ENCODE data around the gene ACSF3.

Gene ACSF3

DNA sequence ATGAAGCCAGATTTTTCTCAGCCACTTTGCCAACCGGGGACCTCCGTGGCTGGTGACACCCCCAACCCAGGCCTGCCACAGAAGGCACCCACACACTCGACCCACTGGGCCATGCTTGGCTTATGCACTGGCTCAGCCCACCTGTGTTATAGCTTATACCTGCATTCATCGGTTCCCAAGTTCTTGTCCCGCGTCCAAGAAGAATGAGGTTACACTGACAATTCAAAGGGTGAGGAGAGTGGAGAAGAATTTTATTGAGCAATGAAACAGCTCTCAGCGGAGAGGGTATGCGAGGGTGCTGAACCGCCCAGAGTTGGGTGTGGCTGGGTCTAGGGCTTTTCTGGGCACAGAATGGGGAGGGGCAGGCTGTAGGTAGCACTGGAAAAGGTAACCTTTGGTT is 55.7 kb downstream of the ACSF3 start:
- Histone ChIP-seq H3K4ac (ENCODE audit: low read depth, low read length) (no peak overlapping the region), H4K12ac (ENCODE audit: low read depth, low read length) (no peak overlapping the region), H2BK12ac (ENCODE audit: low read length) (no peak overlapping the region), H3K79me2 (ENCODE audit: control insufficient read depth, insufficient read depth, low read length, poor library complexity) (no peaks in the 10 kb centered on the region), H3K9ac (ENCODE audit: low read length) (no peak overlapping the region), H3K23ac (ENCODE audit: low read length) (no peak overlapping the region), H2BK5ac (ENCODE audit: low read depth, low read length, poor library complexity) (no peak overlapping the region), H3K4me3 (ENCODE audit: low read depth, low read length) (no peak overlapping the region), H4K91ac (ENCODE audit: low read depth, low read length) (no peak overlapping the region), H3K9me3 (ENCODE audit: insufficient read depth, low read depth, low read length) (no peaks in the 10 kb centered on the region), H3K4me1 (ENCODE audit: control insufficient read depth in 1 of 2, insufficient read depth in 2 of 2, low read length in 2 of 2) (peaks cover 7 to 8% of the 10 kb centered on the region in 2 experiments), H2AFZ (ENCODE audit: insufficient read depth, low read length, poor library complexity) (no peak overlapping the region), H2BK120ac (ENCODE audit: insufficient read depth, low read length, poor library complexity) (no peak overlapping the region), H3K36me3 (ENCODE audit: control insufficient read depth in 1 of 2, insufficient read depth in 2 of 2, low read length in 2 of 2) (peaks cover 25 to 34% of the 10 kb centered on the region in 2 experiments), H4K8ac (ENCODE audit: low read depth, low read length) (no peak overlapping the region), H3K27ac (ENCODE audit: low read depth, low read length) (no peak overlapping the region), H2AK5ac (ENCODE audit: low read length) (no peak overlapping the region), H3K18ac (ENCODE audit: low read length) (no peak overlapping the region), H3K4me2 (ENCODE audit: low read length) (no peak overlapping the region), H3K27me3 (ENCODE audit: insufficient read depth, low read length) (no peaks in the 10 kb centered on the region), H3K79me1 (ENCODE audit: low read length) (no peaks in the 10 kb centered on the region), H3K14ac (ENCODE audit: low read length) (no peak overlapping the region)
- no peak for DNase-seq
- no CpG with 5 or more reads among the region's 9 CpGs for WGBS (ENCODE audit: extremely low coverage, insufficient coverage, insufficient read length)

DNA sequence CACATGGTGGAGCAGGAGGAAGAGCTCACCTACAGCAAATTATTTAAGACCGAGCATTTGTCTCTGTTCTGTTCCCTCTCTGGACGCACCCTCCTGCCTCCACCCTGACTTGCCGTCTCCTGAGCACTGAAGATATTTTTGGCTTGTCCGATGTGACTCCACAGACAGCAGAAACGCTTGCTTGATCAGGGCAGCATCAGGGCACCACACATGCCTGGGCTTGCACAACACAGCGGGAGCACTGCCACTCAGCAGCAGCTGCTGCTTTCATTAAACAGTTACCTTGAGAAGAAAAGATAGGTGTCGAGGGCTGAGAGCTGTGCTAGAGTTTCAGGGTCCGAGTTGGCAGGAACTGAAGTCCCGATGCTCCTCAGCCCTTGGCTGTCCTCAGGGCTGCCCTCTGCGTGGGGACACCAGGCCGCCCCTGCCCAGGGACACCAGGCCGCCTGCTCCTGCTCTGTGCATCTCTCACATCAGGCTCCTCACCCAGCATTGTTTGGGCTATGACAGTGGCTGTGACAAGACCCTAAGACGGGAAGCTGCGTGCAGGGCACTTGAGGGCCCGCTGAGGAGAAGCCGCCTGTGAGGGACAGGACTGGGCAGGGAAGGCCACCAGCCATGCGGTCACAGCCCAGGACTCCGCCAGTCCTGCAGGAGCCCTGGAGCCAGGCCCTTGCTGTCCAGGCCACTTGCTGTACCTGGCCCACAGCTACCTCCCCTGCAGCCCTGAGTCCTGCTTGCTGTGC is 56.6 kb downstream of the ACSF3 start:
- Histone ChIP-seq H3K79me2 (ENCODE audit: control insufficient read depth, insufficient read depth, low read length, poor library complexity) (no peaks in the 10 kb centered on the region), H2BK5ac (ENCODE audit: low read depth, low read length, poor library complexity) (no peak overlapping the region), H3K79me1 (ENCODE audit: low read length) (no peaks in the 10 kb centered on the region), H3K4ac (ENCODE audit: low read depth, low read length) (no peak overlapping the region), H3K27me3 (ENCODE audit: insufficient read depth, low read length) (no peaks in the 10 kb centered on the region), H3K23ac (ENCODE audit: low read length) (no peak overlapping the region), H4K91ac (ENCODE audit: low read depth, low read length) (no peak overlapping the region), H3K4me3 (ENCODE audit: low read depth, low read length) (no peak overlapping the region), H2BK12ac (ENCODE audit: low read length) (no peak overlapping the region), H3K4me2 (ENCODE audit: low read length) (no peak overlapping the region), H2BK120ac (ENCODE audit: insufficient read depth, low read length, poor library complexity) (no peak overlapping the region), H3K9me3 (ENCODE audit: insufficient read depth, low read depth, low read length) (no peaks in the 10 kb centered on the region), H3K36me3 (ENCODE audit: control insufficient read depth in 1 of 2, insufficient read depth in 2 of 2, low read length in 2 of 2) (peaks cover 18 to 30% of the 10 kb centered on the region in 2 experiments), H3K27ac (ENCODE audit: low read depth, low read length) (peak overlapping the region; percentile 2), H3K18ac (ENCODE audit: low read length) (no peak overlapping the region), H3K14ac (ENCODE audit: low read length) (no peak overlapping the region), H4K8ac (ENCODE audit: low read depth, low read length) (no peak overlapping the region), H4K12ac (ENCODE audit: low read depth, low read length) (no peak overlapping the region), H3K9ac (ENCODE audit: low read length) (no peak overlapping the region), H2AFZ (ENCODE audit: insufficient read depth, low read length, poor library complexity) (no peak overlapping the region), H2AK5ac (ENCODE audit: low read length) (no peak overlapping the region), H3K4me1 (ENCODE audit: control insufficient read depth in 1 of 2, insufficient read depth in 2 of 2, low read length in 2 of 2) (peaks cover 15 to 16% of the 10 kb centered on the region in 2 experiments)
- no CpG with 5 or more reads among the region's 18 CpGs for WGBS (ENCODE audit: extremely low coverage, insufficient coverage, insufficient read length)
- DNase-seq = peak in 1 of 2 donors; percentile 33

DNA sequence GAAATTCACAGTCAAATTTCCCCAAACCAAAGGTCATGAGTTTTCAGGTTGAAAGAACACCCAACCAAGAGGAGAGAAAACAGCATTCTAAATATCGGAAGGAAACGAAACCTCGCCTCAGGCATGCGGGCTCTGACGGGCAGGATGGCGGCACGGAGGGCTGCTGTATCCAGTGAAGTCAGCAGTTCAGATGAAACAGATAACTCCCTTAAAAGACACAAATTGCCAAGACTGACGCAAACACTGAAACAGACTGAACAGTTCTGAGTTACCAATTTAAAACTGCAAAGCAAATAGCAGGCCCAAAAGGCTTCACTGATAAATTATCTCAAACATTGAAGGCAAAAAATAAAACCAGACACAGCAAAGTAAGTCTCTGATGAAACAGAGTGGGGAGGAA is 57.3 kb downstream of the ACSF3 start:
- Histone ChIP-seq H2BK5ac (ENCODE audit: low read depth, low read length, poor library complexity) (no peak overlapping the region), H3K27ac (ENCODE audit: low read depth, low read length) (no peak overlapping the region), H4K12ac (ENCODE audit: low read depth, low read length) (no peak overlapping the region), H3K18ac (ENCODE audit: low read length) (no peak overlapping the region), H3K79me1 (ENCODE audit: low read length) (no peaks in the 10 kb centered on the region), H3K27me3 (ENCODE audit: insufficient read depth, low read length) (no peaks in the 10 kb centered on the region), H3K23ac (ENCODE audit: low read length) (no peak overlapping the region), H3K4me2 (ENCODE audit: low read length) (no peak overlapping the region), H3K4ac (ENCODE audit: low read depth, low read length) (no peak overlapping the region), H4K8ac (ENCODE audit: low read depth, low read length) (no peak overlapping the region), H3K4me1 (ENCODE audit: control insufficient read depth in 1 of 2, insufficient read depth in 2 of 2, low read length in 2 of 2) (peaks cover 20 to 21% of the 10 kb centered on the region in 2 experiments), H4K91ac (ENCODE audit: low read depth, low read length) (no peak overlapping the region), H3K4me3 (ENCODE audit: low read depth, low read length) (no peak overlapping the region), H3K79me2 (ENCODE audit: control insufficient read depth, insufficient read depth, low read length, poor library complexity) (no peaks in the 10 kb centered on the region), H3K14ac (ENCODE audit: low read length) (no peak overlapping the region), H2AK5ac (ENCODE audit: low read length) (no peak overlapping the region), H3K9ac (ENCODE audit: low read length) (no peak overlapping the region), H2AFZ (ENCODE audit: insufficient read depth, low read length, poor library complexity) (no peak overlapping the region), H2BK12ac (ENCODE audit: low read length) (no peak overlapping the region), H2BK120ac (ENCODE audit: insufficient read depth, low read length, poor library complexity) (no peak overlapping the region), H3K9me3 (ENCODE audit: insufficient read depth, low read depth, low read length) (no peaks in the 10 kb centered on the region), H3K36me3 (ENCODE audit: control insufficient read depth in 1 of 2, insufficient read depth in 2 of 2, low read length in 2 of 2) (peaks cover 10 to 23% of the 10 kb centered on the region in 2 experiments)
- no CpG with 5 or more reads among the region's 8 CpGs for WGBS (ENCODE audit: extremely low coverage, insufficient coverage, insufficient read length)
- peak in 1 of 2 donors; percentile 44 for DNase-seq

DNA sequence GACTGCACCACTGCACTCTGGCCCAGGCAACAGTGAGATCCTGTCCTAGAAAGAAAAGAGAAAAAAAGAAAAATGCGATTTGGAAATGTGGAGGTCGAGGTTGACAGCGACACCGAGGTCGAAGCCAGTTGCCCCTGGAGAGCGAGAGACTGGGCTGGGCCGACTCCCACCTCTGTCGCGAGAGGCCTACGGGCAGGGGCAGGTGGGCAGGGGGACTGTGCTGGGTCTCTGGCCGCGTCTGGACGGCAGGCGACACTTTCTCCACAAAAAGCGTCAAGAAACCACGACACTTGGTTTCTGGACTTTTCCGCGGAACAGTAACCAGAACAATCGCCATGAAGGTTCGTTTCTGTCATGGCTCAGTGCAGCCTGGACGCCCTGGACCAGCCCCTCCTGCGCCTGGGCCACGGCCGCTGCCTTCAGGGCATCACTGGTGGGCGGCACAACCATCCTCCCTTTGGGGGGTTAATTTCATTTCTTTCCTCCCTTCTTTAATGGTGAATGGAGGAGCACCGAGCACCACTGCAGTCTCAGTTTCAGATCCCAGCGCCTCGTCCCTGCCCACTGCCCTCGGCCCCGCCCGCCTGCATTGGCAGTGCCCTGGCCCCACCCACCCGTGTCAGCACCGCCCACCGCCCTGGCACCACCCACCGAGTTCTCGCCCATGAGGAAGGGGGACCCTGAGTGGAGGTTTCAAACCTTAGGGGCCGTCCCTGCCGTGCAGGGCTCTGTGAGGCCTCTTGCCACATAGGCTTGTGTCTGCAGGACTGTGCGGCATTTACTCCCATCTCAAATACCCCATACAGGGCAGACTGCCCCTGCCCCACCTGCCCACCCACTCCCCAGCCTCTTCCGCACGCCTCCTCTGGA is 59.4 kb downstream of the ACSF3 start:
- H3K4ac ChIP-seq (ENCODE audit: low read depth, low read length) = no peak overlapping the region
- peaks cover 5 to 15% of the 10 kb centered on the region in 2 experiments for H3K36me3 ChIP-seq (ENCODE audit: control insufficient read depth in 1 of 2, insufficient read depth in 2 of 2, low read length in 2 of 2)
- H4K91ac ChIP-seq (ENCODE audit: low read depth, low read length) = no peak overlapping the region
- H3K23ac ChIP-seq (ENCODE audit: low read length) = no peak overlapping the region
- H2AFZ ChIP-seq (ENCODE audit: insufficient read depth, low read length, poor library complexity) = no peak overlapping the region
- no peak overlapping the region for H3K9ac ChIP-seq (ENCODE audit: low read length)
- DNase-seq = no peak
- H2BK5ac ChIP-seq (ENCODE audit: low read depth, low read length, poor library complexity) = no peak overlapping the region
- peaks cover 21 to 22% of the 10 kb centered on the region in 2 experiments for H3K4me1 ChIP-seq (ENCODE audit: control insufficient read depth in 1 of 2, insufficient read depth in 2 of 2, low read length in 2 of 2)
- H2BK120ac ChIP-seq (ENCODE audit: insufficient read depth, low read length, poor library complexity) = no peak overlapping the region
- no peaks in the 10 kb centered on the region for H3K27me3 ChIP-seq (ENCODE audit: insufficient read depth, low read length)
- H3K4me2 ChIP-seq (ENCODE audit: low read length) = no peak overlapping the region
- no peak overlapping the region for H3K4me3 ChIP-seq (ENCODE audit: low read depth, low read length)
- peaks cover 5% of the 10 kb centered on the region for H3K9me3 ChIP-seq (ENCODE audit: insufficient read depth, low read depth, low read length)
- no CpG with 5 or more reads among the region's 41 CpGs for WGBS (ENCODE audit: extremely low coverage, insufficient coverage, insufficient read length)
- no peak overlapping the region for H3K27ac ChIP-seq (ENCODE audit: low read depth, low read length)
- no peak overlapping the region for H3K14ac ChIP-seq (ENCODE audit: low read length)
- no peak overlapping the region for H4K12ac ChIP-seq (ENCODE audit: low read depth, low read length)
- no peak overlapping the region for H2BK12ac ChIP-seq (ENCODE audit: low read length)
- H4K8ac ChIP-seq (ENCODE audit: low read depth, low read length) = no peak overlapping the region
- H3K79me1 ChIP-seq (ENCODE audit: low read length) = no peaks in the 10 kb centered on the region
- H2AK5ac ChIP-seq (ENCODE audit: low read length) = no peak overlapping the region
- no peaks in the 10 kb centered on the region for H3K79me2 ChIP-seq (ENCODE audit: control insufficient read depth, insufficient read depth, low read length, poor library complexity)
- H3K18ac ChIP-seq (ENCODE audit: low read length) = no peak overlapping the region
